Measurements from ENCODE around the gene TGFBR3. TPM values are rescaled to one million over a fixed set of nuclear protein-coding genes. Genes with fewer than 3 reads are reported as not detected.
"Not testable (repeated sequence)": the region's sequence is repeated elsewhere in the genome, so short reads cannot be mapped to it uniquely, and the experiment has no call there.

TGFBR3 gene
- total RNA-seq, 1 donor from 2014 or later: 158 TPM

DNA sequence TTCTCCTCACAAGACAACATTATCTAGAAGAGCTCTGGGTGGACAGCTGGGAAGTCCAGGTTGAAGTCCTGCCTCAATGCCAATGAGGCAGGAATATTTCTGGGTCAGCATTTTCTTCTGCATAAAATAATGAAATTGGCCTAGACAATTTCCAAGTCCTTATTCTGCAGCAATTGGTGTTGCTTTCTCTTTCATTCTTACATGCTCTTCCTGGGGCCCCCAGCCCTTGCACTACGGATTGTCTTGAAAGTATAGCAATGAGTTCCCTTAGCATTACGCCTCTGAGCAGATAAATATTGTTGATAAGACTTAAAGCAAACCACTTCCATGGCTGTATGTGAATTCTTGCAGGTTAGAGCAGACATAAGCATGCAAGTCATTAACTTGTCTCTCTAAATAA is 188.5 kb downstream of the TGFBR3 start:
- DNase-seq (ENCODE audit: low spot score): no peak

DNA sequence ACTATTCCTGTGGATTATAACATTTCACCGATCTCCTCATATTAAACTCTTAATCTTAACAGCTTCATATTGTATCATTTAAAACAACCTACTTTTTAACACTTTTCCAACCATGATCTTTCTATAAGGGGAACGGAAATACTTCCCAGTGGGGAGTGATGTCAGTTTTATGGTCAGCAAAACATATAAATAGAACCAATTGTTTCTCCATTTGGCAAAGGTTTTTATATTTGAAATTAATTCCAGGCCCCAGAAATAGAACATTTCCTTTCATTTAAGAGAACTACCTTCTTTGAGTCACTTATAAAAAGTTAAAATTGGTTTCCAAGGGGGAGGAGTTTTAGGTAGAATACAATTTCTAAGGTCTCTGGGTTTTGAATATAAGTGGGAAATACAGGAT is 189.6 kb downstream of the TGFBR3 start:
- DNase-seq (ENCODE audit: low spot score): no peak

DNA sequence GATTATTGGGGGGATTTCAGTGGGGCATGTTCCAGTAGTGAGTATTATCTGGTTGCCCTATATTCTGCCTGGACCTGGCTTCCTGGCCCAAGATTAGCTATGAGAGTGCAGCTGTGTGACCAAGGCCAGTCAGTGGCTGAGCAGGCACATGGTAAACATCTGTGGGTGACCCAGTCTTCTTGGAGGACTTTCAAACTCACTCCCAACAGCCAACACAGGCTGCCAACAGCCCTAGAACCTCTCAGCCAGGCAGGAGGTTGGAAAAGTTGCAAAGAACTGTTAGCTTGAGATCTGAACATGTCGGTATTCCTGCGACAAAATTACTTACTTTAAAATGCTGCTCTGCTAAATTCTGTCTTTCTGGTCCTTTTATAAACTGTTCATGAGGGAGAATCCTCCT is 192.4 kb downstream of the TGFBR3 start:
- no peak for DNase-seq (ENCODE audit: low spot score)

DNA sequence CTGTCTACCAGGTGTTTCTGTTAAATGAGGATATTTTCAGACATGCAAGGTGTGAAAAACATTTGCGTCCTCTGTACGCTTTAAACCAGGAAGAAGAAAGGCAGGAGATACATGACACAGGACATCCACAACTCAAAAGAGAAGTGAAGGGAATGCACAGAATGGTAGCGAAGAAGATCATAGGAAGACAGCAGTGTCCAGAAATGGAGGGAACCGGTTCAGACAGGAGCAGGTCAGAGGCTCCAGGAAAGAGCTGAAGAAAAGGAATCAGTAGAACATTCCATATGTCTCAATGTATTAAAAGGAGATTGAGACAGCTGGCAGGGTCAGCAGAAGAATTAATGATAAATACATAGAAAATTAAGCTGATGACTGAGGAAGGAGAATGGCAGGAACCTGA is 194.4 kb downstream of the TGFBR3 start:
- DNase-seq (ENCODE audit: low spot score): no peak

DNA sequence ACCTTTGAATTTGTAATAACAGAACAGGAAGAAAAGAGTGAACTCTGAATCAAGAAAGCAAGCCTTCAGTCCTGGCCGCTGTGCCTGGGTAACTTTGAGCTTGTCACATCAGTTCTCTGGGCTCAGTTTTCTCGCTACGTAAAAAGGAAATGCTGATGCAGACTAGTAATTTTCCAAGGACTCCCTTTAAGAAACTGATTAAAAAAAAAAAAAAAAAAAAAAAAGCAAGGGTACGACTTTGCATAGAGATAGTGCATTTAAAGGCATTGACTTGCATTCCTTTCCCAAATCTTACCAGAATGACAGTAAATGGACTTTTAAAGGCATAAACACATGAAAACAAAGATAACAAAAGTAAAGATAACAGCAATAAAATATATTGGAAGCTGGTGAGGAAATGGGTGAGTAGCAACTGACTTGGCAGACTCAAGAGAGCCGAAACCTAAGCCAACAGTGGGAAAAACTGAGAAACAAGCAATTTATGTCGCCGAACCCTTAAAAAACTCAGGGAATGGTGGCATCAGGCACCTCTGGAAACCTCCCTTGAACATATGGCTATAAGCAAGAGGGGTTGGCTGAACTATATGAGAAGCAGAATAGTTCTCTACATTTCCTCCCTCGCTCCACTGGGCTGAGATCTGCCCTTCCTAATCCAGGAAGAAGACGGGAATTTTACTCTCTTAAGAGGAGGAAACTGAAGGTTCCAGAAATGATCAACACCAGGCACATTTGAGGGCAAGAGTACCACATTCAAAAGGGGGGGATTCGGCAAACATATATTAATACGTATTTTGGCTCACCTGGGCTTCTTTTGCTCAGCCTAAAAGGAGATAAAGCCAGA is 196.1 kb downstream of the TGFBR3 start:
- no peak for DNase-seq (ENCODE audit: low spot score)

DNA sequence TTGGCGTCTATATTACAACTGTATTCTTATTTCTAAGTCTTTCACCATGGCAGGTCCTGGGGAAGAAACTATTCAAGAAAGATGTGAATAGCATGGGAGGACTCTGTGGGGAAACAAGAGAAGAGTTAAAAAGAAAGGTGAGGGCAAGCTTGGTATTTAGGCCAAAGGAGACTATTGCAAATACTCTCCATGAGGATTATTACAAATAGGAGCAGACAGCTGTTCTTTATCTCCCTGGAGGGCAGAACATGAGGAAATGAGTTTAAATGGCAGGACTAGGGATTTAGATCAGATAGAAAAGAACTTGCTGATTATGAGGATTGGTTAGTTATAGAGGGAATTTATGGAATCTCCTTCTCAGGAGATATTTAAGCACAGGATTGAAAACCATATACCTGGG is 198.5 kb downstream of the TGFBR3 start:
- no peak for DNase-seq (ENCODE audit: low spot score)

DNA sequence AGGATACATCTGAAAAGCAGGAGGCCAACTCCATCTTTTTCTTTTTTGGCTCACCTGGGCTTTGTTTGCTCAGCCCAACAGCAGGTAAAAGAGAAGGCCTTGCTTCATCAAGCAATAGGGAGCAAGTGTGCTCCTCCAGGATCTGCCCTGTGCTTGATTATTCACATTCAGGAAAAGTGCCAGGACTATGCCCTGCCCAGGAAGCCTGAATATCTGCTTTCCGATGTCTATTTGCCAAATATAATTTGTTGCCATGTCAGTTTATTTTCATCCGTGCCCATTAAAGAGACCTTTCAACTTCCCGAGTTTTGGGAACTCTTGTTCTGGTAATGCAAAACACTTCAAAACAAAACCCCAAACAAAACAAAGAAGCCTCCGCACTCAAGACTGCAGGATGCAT is 200.0 kb downstream of the TGFBR3 start:
- DNase-seq (ENCODE audit: low spot score): no peak

DNA sequence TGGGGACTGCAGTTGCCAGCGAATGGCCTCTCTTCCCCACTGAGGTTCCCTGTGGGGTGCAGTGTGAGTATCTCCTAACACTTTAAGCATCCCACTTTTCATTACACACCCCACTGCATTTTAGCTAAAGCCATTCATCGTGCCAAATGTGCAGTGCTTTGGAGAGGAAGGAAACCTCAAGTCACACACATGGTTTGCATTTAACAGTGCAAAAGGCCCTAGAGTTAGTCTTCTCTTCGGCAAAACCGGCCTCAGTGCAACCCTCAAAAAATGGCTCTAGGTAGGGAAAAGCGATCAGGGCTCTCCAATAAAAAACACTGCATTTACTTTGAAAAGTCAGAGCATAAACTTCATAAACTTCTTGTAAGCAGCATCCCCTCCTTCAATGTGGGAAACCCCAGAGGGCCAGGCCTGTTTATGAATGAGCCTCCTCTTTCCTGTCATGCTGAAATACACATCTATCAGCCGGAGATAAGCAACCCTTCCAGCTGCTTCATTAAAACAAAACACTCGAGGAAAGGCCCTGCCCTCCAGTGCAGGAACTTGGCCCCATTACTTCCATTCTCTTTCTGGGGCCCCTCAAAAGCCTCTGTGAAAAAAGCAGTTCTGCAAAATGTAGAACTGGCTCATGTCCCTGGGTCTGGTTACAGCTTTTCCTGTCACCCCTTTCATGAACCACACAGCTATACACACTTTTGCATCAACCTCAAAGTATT is 201.3 kb downstream of the TGFBR3 start:
- no peak for DNase-seq (ENCODE audit: low spot score)

DNA sequence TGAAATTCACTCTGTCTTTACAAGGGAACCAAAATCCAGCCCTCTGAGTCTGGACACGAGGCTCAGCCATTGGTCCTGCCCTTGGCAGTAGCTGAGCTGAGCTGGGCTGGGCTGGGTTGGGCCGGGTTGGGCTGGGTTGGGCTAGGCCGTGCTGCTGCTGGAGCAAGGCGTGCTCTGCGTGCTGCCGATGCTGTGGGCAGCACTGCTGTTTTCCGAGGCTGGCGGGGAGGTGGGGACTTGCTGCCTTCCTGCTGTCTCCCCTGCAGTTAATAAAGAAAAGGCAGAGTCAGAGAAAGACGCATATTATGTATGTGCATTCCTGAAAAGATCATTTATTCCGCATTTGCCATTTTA is 202.4 kb downstream of the TGFBR3 start:
- DNase-seq (ENCODE audit: low spot score): no peak

DNA sequence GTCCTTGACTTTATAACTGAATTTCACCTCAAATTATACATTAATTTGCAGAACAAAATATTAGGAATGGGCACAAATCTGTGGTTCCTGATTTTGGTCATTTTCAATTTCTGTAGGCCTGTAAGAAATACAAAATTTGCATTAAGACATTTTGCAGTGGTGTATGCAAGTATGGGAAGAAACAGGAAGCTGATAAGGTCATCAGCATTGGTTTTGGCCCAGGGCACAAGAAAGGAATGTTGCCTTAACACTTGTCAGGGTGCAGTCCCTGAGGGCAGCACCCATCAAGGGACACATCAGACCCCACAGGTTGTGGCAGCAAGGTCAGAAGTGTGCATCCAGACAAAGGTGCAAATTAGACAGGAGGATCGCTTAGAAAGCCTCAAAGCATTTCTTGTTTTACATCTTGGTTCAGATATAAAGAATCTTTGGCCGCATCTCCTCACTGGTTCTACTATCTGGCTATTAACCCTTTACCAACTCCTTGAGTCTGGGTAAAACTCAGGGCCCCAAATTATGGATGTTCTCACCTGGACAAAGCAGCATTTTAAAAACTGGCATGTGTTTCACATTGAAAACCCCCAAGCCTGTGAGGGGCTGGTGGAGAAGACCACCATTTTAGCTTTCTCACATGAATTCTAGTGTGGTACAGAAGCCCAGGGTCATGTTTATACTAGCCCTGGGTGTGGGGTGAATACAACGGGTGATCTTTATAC is 202.9 kb downstream of the TGFBR3 start:
- no peak for DNase-seq (ENCODE audit: low spot score)

DNA sequence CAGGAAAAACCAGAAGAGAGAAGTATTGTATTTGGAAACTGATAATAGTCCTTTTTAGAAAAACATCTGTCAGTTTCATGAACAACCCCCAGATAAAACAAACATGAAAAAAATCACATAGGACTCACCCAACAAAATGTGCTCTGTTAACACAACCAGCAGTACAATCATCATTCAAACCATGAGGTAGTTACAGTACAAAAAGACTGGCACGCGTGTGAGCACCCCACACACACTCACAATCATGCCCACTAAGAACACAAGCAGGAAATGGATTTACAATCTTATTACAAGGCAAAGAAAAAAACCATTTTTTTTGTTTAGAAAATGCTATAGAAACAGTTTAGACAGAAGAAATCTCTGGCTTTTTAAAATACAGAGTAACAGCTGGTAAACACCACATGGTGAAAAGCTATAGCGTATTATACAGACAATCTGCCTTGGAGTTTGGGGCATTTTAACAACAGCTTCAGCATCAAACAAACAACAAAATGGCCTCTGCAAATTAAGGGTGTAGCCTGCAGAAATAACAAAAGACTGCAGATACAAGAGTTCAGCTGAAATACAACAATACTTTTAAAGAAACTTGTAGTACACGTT is 205.3 kb downstream of the TGFBR3 start:
- no peak for DNase-seq (ENCODE audit: low spot score)

DNA sequence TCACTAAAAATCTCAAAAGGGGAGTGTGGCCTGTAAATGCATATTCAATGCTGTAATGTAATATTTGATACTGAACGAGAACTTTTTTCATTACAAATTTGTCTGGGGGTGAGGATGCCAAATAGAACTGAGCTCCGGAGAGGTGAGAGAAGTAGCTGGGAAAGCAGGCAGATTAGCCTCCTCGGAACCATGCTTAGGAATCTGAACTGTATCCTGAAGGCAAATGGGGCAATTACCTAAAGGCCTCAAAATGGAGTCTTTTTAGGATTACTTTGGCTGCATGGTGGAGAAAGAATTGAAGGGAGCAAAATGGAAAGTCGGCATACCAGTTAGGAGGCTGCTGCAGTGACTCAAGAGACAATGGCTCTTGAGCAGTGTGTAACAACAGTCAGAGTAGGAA is 206.5 kb downstream of the TGFBR3 start:
- no peak for DNase-seq (ENCODE audit: low spot score)

DNA sequence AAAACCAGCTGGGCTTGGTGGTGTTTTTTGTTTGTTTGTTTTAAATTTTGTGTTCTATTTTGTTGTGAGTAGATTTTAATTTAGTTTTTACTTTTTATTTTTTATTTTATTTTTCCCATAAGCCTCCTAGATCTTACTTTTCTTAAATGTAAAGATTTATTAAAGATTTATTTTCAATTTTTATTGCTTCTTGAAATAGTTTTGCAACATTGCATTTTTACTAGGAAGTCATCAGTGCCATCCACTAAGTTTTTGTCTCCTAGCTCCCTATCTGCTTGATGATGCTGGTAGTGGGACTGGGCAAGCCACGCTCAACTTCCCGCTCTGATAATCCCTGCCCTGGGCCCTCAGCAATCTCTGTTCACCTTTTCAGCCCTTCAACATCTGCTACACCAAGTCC is 209.9 kb downstream of the TGFBR3 start:
- DNase-seq (ENCODE audit: low spot score): no peak

DNA sequence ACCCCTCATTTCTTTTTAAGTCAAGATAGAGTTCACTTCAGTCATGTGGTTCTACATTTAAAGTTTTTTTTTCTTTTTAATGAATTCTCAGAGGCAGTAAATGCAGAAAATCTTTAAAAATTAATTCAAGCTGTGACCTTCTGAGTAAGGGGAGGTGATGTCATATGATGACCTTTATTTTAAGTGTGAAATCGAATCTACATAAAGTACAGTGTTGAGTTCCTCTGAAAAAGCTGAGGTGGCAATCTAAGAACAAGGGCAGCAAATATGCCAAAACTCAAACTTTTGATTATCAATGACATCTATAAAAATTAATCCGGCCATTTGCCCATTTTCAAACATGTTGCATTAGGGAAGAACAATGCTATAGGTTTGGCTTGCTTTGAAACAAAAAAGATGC is 211.8 kb downstream of the TGFBR3 start:
- DNase-seq (ENCODE audit: low spot score): no peak

DNA sequence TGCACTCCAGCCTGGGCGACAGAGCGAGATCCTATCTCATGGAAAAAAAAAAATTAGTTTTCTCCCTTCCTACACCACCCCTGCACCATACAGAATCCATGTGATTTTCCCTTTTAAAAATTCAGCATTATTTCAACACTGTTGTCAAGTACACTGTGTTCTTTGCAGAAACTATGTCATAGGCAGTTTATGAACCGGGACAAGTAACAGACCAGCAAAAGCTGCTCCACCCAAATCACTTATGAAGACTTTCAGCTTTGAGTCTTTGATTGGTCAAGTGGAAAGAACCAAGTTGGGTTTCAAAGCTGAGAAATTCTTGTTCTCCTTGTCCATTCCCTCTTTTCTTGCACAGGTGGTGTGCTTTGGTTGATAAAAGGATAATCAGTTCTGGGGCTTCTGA is 212.3 kb downstream of the TGFBR3 start:
- no peak for DNase-seq (ENCODE audit: low spot score)

DNA sequence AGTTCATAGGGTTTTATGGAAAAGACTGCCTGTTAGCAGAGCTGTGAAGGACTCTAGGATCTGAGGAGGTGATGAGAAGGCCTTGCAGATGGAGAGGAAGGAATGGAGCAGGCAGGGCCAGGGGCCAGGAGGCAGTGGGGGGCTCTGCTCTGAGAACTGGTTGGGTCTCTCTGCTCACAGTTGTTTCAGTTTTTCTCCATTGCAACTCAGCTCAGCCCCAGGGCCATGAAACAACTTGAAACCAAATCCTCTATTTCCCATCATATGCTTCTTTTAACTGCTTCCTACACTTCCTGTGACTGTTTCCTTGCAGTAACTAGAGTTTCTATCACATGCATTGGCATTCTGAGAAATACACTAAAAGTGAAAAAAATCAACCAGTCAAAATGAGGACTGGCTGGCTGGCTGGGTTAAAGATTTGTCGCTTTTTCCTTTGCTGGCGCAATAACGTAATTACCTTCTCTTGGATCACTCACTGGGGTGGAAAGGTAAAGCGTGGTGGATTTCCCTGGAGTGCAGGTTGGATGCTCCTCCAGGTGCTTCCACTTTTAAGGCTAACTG is 213.3 kb downstream of the TGFBR3 start:
- no peak for DNase-seq (ENCODE audit: low spot score)

DNA sequence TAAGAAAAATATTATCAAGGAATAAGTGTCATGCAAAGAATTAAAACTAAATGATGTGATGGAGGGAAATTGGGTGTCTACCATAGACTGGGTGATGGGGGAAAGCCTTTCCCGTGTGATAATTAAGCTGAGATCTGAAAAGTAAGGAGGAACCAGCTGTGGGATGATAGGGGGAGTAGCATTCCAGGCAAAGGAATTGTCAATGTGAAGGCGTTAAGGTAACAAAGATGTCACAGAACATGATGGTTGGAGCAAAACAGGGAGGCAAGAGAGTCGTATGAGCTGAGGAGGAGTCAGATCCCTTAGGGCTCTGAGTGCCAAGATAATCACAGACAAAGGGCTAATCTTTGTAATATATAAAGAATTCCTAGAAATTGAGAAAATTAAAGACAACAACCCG is 215.2 kb downstream of the TGFBR3 start:
- DNase-seq (ENCODE audit: low spot score): no peak

DNA sequence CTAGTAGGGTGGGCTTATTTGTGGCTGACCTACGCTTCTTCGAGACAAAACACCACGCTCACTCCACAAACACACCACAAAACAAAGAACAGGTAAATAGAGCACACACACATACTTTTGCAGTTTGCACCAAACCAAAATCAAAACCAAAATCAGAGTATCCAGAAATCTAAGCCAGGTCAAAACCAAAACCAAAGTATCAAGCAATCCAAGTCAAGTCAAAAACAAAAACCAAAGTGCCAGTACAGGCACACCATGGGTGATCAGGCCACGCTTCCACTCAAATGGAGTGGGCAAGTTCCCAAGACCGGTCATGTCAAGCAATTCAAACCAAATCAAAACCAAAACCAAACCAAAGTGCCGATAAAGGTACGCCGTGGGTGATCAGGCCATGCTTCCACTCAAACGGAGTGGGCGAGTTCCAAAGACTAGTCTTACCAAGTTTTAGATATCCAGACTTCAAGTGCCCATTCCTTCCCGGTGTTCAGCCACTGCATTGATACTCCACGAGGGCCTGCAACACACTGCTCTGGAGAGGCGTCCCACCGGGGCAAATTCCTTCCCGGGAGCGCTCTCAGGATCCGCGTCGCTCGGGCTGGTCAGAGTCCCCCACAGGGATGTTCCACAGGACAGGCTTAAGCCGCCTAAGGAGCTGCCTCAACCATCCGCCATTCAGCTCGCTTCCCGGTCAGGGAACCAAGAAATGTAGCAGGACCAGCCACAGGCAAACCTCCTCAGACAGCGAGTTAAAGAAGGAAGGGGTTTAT is 216.2 kb downstream of the TGFBR3 start:
- DNase-seq (ENCODE audit: low spot score): no peak

DNA sequence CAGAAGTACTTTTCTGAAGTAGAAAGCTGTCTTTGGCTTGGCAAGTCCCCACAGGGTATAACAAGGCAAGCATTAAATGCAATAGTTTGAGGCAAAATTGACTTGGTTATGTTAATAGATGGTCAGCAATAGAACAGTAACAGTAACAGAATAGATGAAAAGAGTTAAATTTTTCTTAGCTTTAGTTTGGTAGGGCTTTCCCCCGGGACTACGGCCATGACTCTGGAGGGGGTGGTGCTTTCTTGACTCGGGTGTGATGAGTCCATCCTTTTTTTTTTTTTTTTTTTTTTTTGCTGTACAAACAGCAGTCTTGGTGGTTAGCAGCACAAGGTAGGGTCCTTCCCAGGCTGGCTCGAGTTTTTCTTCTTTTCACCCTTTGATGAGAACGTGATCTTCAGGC is 219.3 kb downstream of the TGFBR3 start:
- not testable (repeated sequence) for DNase-seq (ENCODE audit: low spot score)

DNA sequence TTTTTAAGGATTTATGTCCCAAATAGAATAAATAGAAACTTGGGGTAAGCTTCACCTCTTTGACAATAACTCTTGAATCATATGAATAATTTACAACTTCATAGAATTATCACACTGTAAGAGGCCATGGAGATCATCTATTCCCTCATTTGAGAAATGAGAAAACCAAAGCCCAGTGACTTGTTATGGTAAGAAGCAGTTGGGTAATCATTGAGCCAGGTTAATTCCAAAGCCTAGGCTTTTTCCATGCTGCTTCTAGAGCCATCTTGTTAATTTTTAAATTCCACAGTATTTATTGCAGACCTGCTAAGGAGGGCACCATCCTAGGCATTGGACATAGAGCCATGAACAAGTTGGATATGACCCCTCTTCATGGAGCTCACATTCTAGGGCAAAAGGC is 224.8 kb downstream of the TGFBR3 start:
- no peak for DNase-seq (ENCODE audit: low spot score)

DNA sequence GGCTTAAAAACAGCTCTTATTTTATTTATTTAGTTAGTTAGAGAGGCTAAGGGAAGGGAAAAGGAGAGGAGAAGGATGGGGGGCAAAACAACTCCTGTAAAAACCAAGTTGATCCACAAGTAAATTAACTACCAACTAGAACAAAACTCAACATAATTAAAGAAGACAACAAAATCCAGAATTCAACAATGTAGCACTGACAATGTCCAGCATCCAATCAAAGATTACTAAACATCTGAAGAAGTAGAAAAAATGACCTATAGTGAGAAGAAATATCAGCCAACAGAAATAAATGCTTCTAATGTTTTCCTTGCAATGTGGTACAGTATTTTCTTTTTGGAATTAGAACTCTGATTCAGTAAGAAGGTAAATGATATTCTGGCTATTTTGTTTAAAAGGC is 225.2 kb downstream of the TGFBR3 start:
- no peak for DNase-seq (ENCODE audit: low spot score)

All from mesenteric fat pad (tissue), 1 donor.